KOPT-K1 (cell line): ENCODE data around the gene SLC12A7.
"Not testable (repeated sequence)": the region's sequence is repeated elsewhere in the genome, so short reads cannot be mapped to it uniquely, and the experiment has no call there.

Experiments
- H3K27ac ChIP-seq: fragments of 200-600 bp; sonication (generic); 2 replicates; pipeline ENCODE4 v1.5.1; 2016; ENCODE audit warnings: antibody characterized with exemption, mild to moderate bottlenecking, low read depth, low read length; ENCODE audit not compliant: poor library complexity, severe bottlenecking
- H3K36me3 ChIP-seq: fragments of 200-600 bp; sonication (generic); 2 replicates; pipeline ENCODE4 v1.5.1; 2017; ENCODE audit warnings: antibody characterized with exemption, mild to moderate bottlenecking, low read length, moderate library complexity; ENCODE audit not compliant: insufficient read depth
- H3K9me3 ChIP-seq: fragments of 200-600 bp; sonication (generic); 2 replicates; pipeline ENCODE4 v1.5.1; 2017; ENCODE audit warnings: antibody characterized with exemption, low read length, mild to moderate bottlenecking; ENCODE audit not compliant: insufficient read depth, poor library complexity, severe bottlenecking

SLC12A7 gene

GRCh38 chr5:1134478-1134877, 22.6 kb upstream of the SLC12A7 start:
- Histone ChIP-seq H3K9me3 (no peaks in the 10 kb centered on the region), H3K36me3 (no peaks in the 10 kb centered on the region), H3K27ac (no peak overlapping the region)

DNA sequence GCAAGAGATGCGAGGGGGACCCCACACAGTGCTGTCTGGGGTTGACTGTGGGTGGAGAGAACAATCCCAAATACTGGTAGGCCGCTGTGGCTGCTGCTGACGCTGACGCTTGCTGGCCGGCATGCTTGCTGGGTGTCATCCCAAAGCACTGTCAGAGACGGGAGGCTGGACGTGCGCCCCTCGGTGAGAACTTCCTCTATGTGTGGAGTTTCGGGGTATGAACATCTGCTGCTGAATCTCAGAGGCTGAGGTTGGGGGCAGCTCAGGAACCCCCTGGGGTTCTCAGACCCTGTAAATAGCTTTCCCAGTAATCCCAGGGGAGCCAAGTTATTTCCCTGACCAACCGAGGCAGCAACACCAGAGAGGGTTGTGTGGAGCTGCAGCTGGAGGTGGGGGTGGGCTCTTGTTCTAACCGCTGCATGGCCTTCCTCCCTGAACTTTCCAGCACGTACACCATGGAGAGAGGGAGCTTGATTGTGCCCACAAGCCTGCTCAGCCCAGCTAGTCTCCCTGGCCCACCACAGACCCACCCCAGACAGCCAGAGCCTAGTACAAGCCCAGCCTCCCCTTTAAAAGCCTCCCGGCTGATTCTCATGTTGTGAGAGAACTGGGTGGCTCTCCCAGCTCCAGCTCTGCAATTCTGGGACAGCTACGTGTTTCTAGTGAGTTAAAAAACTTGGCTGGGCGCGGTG, 21.8 kb upstream of the SLC12A7 start:
- Histone ChIP-seq H3K9me3 (no peaks in the 10 kb centered on the region), H3K36me3 (no peaks in the 10 kb centered on the region), H3K27ac (no peak overlapping the region)

DNA sequence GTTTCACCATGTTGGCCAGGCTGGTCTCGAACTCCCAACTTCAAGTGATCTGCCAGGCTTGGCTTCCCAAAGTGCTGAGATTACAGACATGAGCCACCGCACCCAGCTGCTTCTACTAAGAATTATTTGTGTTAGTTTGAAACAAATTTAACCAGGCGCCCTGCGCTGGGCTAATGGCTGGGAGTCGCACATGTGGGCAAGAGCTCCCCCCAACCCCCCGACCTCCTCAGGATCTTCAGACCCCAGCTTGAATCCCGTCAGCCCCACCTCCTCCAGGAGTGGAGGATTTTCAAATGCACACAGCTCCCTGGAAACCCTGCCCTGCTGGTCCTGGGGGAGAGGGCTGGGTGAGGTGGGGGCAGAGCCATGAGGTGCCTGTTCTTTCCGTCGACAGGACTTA, 21.2 kb upstream of the SLC12A7 start:
- no peak overlapping the region for H3K27ac ChIP-seq
- H3K9me3 ChIP-seq, result no peaks in the 10 kb centered on the region
- H3K36me3 ChIP-seq, result no peaks in the 10 kb centered on the region

DNA sequence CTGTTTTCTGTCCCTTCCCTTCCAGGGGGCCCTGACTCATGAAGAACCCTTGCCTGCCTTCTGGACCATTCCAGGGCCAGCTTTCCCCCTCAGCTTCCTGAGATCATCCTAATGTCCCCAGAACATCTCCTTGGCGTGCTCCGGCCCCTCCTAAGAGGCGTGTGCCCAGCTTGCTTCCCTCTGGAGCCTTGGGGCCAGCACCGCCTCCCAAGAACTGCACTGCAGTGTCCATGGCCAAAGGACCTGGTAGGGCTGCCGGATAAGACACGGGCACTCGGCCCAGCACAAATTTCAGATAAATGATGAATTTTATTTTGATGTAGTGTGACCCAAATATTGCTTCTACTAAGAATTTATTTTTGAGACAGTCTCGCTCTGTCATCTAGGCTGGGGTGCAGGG, 20.7 kb upstream of the SLC12A7 start:
- no peaks in the 10 kb centered on the region for H3K36me3 ChIP-seq

GRCh38 chr5:1131726-1132125, 19.9 kb upstream of the SLC12A7 start:
- Histone ChIP-seq H3K36me3 (no peaks in the 10 kb centered on the region), H3K9me3 (no peaks in the 10 kb centered on the region), H3K27ac (no peak overlapping the region)

More for the DNA sequence above, 20.7 kb upstream of the SLC12A7 start:
- no peaks in the 10 kb centered on the region for H3K9me3 ChIP-seq
- H3K27ac ChIP-seq, result no peak overlapping the region

- Histone ChIP-seq H3K36me3 (no peaks in the 10 kb centered on the region), H3K9me3 (no peaks in the 10 kb centered on the region), H3K27ac (no peak overlapping the region)
These were observed 19.3 kb upstream of the SLC12A7 start for GRCh38 chr5:1131191-1131621.

DNA sequence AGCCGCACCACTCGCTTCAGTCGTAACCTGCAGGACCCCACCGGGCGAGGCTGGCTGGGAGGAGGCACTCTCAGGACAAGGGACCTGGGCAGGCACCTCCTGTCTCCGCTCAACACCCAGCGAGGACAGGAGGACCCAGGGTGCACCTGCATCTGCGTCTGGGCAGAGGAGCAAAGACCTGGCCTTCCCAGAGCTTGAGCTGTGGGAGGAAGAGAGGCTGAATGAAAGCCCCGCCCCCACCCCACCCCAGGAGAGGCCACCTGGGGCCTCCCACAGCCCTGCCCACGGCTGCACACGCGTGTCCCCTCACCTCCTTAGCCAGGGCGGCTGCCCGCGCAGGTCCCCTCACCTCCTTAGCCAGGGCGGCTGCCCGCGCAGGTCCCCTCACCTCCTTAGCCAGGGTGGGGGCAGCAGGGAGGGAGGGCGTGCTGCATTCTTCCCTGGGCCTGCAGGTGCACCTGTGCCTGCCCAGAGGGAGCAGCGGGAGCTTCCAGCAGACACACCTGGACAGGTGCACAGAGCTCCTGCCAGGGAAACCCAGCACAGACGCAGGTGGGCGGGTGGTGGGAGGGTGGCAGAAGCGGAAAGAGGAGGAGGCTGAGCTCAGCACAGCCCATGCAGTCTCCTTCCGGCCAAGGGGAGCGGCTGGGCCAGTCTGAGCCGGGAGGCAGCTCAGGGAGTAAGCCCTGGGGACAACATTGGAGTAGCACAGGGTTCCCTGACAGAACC, 18.5 kb upstream of the SLC12A7 start:
- no peak overlapping the region for H3K27ac ChIP-seq
- no peaks in the 10 kb centered on the region for H3K36me3 ChIP-seq
- H3K9me3 ChIP-seq, result no peaks in the 10 kb centered on the region

DNA sequence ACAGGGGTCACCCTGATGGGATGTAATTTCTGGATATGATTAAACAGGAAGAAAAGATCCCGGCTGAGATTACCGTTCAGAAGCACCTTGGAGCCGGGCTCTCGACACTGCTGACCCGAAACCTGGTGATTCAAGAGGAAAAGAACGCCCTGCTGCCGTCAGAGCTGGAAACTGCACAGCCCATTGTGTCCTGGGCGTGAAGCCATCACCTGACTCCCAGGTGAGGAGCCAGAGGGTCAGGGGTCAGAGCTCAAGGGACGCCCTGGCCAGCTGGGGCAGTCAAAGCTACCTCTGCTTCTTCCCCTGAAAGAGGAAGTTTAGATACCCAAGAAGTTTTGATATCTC, 17.8 kb upstream of the SLC12A7 start:
- Histone ChIP-seq H3K9me3 (no peaks in the 10 kb centered on the region), H3K36me3 (no peaks in the 10 kb centered on the region), H3K27ac (no peak overlapping the region)

GRCh38 chr5:1128977-1129710, 17.3 kb upstream of the SLC12A7 start:
- no peak overlapping the region for H3K27ac ChIP-seq
- no peaks in the 10 kb centered on the region for H3K36me3 ChIP-seq
- H3K9me3 ChIP-seq, result no peaks in the 10 kb centered on the region

DNA sequence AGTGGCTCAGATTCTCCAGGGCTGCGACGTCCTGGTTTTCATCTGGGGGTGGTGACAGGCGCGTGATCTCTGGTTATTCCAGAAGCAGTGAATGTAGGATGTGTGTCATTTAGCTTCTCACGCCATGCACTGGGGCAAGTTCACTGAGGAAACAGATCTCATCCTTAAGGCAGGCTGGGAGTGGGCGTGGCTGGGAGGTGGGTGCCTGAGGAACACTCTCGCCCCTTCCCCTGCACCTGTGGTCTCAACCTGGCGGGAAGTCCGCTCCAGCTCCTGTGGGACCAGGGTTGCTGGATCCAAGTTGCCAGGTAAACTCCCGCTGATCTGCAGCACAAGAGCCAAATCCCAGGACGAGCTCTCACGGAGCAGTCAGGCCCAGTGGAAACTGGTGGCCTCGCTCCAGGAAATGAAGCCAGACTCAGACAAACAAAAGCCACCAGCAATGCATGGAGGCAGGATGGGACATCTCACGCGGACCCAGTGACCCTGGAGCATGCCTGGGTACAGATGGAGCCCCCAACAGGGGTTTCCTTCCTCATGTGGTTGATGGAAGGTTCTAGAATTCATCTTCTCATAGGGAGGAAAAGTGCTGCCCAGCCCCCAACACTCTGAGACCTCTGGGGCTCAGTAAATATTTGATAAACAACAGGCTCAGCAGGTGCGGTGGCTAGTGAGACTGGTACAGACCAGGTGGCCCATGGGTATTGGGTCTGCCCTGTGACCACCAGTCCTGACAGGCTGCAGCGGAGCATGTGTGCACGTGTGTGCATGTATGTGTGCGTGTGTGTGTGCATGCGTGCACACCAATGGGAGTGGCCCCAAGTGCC, 16.3 kb upstream of the SLC12A7 start:
- no peak overlapping the region for H3K27ac ChIP-seq
- H3K36me3 ChIP-seq, result no peaks in the 10 kb centered on the region
- no peaks in the 10 kb centered on the region for H3K9me3 ChIP-seq

DNA sequence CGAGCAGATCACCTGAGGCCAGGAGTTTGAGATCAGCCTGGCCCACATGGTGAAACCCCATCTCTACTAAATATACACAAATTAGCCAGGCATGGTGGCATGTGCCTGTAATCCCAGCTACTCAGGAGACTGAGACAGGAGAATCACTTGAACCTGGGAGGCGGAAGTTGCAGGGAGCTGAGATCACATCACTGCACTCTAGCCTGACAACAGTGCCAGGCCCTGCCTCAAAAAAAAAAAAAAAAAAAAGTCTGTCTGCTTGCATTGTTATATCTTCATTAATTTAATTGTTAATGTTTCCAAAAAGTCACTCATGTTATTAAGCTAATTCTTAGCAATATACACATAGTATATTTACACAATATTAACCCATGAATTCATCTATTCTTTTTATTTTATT, 13.8 kb upstream of the SLC12A7 start:
- H3K36me3 ChIP-seq, H3K27ac ChIP-seq, H3K9me3 ChIP-seq: not testable (repeated sequence)

DNA sequence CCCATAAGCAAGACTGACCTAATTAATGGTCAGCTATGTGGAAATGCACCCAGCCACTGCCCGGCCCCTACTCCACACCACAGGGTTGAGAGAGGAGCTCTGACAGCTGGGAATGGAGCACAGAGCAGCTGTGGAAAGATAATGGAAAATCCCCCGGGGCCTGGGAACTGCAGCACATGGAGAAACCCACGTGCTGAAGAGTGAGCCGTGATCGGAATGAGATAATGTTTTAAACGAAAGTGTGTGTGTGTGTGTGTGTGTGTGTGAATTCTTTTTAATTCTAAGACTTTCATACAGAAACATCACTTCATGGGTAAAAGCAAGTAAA, 13.1 kb upstream of the SLC12A7 start:
- no peak overlapping the region for H3K27ac ChIP-seq
- H3K36me3 ChIP-seq, result no peaks in the 10 kb centered on the region
- no peaks in the 10 kb centered on the region for H3K9me3 ChIP-seq

- Histone ChIP-seq H3K27ac (no peak overlapping the region), H3K9me3 (no peaks in the 10 kb centered on the region), H3K36me3 (no peaks in the 10 kb centered on the region)
These were observed 12.6 kb upstream of the SLC12A7 start for GRCh38 chr5:1124205-1125029.

DNA sequence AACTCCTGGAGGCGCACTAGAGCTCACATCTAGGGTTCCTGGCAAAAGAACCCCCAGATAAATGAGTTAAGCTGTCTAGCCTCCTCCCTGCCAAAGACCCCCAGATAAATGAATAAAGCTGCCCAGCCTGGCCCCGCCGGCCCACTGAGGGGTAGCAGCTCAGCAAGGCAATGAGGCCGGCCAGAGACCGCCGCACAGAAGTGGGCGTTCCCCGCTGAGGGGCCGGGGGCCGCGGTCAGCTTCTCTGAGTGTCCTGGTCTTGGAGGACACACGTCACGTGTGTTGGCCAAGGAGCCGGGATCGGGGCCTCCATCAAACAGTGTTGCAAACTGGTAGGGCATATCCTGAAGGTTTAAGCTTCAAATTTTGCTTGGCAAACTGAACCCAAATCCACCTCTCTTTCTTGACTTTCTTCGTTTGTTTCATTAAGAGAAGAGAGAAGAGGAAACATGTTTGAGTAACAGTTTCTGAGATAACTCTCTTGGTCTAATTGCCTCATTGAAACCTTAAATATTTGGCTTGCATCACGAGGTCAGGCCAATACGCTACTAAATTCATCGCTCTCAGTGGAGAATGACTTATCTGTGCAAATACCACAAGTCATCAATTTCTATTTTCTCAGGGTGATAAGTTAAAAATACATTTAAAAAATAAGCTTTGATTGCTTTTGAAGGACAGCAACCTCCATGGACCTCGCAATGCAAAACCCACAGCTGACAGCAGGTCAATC, 11.7 kb upstream of the SLC12A7 start:
- no peaks in the 10 kb centered on the region for H3K36me3 ChIP-seq
- H3K9me3 ChIP-seq, result no peaks in the 10 kb centered on the region
- no peak overlapping the region for H3K27ac ChIP-seq
